GM21360 (cell line): Measurements from ENCODE around the gene STBD1.
"Not testable (repeated sequence)": the region's sequence is repeated elsewhere in the genome, so short reads cannot be mapped to it uniquely, and the experiment has no call there.

ENCODE experiments used
- ATAC-seq: cut with Tn5 transposase; IDR thresholded peaks from one replicate; pipeline ENCODE4 v1.9.1; 2021; ENCODE audit warnings: mild to moderate bottlenecking, moderate library complexity; ENCODE audit not compliant: unreplicated experiment

STBD1 gene

GRCh38 chr4:76282941-76283689 lies 23.4 kb upstream of the STBD1 start:
- ATAC-seq: no peak

GRCh38 chr4:76283900-76284299 lies 22.6 kb upstream of the STBD1 start:
- ATAC-seq: no peak

GRCh38 chr4:76287811-76288210 lies 18.7 kb upstream of the STBD1 start:
- not testable (repeated sequence) for ATAC-seq

GRCh38 chr4:76292730-76293129 lies 13.8 kb upstream of the STBD1 start:
- no peak for ATAC-seq

- no peak for ATAC-seq
Measured at GRCh38 chr4:76293772-76294171, 12.8 kb upstream of the STBD1 start.

- no peak for ATAC-seq
Measured at GRCh38 chr4:76296286-76296820, 10.2 kb upstream of the STBD1 start.

GRCh38 chr4:76298227-76298626 lies 8.3 kb upstream of the STBD1 start:
- ATAC-seq: no peak

GRCh38 chr4:76300012-76300411 lies 6.5 kb upstream of the STBD1 start:
- no peak for ATAC-seq

GRCh38 chr4:76301068-76301774 lies 5.3 kb upstream of the STBD1 start:
- ATAC-seq: peak; percentile 99

GRCh38 chr4:76301775-76302162 lies 4.8 kb upstream of the STBD1 start:
- no peak for ATAC-seq

- ATAC-seq: no peak
Measured at GRCh38 chr4:76302826-76303438, 3.6 kb upstream of the STBD1 start.

- no peak for ATAC-seq
Measured at GRCh38 chr4:76305033-76305687, 1.4 kb upstream of the STBD1 start.

- no peak for ATAC-seq
Measured at GRCh38 chr4:76306882-76307659, 538 bp downstream of the STBD1 start.

GRCh38 chr4:76307660-76308014 lies 1.1 kb downstream of the STBD1 start:
- no peak for ATAC-seq

- no peak for ATAC-seq
Measured at GRCh38 chr4:76308548-76308947, 2.0 kb downstream of the STBD1 start.

GRCh38 chr4:76309939-76310550 lies 3.5 kb downstream of the STBD1 start:
- no peak for ATAC-seq

GRCh38 chr4:76310683-76311082 lies 4.2 kb downstream of the STBD1 start:
- no peak for ATAC-seq

GRCh38 chr4:76311896-76312331 lies 5.4 kb downstream of the STBD1 start:
- ATAC-seq: no peak

GRCh38 chr4:76312457-76312856 lies 5.9 kb downstream of the STBD1 start:
- ATAC-seq: no peak

GRCh38 chr4:76313547-76313946 lies 7.0 kb downstream of the STBD1 start:
- no peak for ATAC-seq
